ENCODE results near the gene HPCAL1.

DNA sequence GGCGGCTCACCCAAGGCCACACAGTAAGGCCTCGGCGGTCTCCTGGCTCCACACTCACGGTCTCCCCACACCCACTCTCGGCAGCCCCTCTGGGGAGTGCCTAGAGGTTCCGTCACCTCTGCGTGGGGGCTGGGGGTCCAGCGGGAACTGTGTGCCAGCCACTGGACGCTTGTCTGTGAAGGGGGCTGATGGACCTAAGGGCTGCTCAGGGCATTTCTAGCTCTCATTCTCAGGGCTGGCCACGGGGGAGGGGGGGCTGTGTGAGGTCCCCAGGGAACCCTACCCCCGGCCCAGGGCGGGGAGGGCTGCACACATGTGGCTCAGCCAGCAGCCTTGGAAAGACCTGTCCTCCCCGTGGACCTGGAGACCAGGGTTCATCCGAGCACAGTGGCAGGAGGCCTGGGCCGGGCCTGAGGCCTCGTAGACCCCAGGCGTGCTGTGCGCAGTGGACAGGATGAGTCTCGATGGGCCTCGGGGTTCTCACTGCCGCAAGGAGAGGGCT lies 172.6 kb downstream of the HPCAL1 start:
- TF ChIP-seq, protein P1, sequence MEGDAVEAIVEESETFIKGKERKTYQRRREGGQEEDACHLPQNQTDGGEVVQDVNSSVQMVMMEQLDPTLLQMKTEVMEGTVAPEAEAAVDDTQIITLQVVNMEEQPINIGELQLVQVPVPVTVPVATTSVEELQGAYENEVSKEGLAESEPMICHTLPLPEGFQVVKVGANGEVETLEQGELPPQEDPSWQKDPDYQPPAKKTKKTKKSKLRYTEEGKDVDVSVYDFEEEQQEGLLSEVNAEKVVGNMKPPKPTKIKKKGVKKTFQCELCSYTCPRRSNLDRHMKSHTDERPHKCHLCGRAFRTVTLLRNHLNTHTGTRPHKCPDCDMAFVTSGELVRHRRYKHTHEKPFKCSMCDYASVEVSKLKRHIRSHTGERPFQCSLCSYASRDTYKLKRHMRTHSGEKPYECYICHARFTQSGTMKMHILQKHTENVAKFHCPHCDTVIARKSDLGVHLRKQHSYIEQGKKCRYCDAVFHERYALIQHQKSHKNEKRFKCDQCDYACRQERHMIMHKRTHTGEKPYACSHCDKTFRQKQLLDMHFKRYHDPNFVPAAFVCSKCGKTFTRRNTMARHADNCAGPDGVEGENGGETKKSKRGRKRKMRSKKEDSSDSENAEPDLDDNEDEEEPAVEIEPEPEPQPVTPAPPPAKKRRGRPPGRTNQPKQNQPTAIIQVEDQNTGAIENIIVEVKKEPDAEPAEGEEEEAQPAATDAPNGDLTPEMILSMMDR (IDR thresholded peaks at IDR 0.05) = no peak
- no peak for TF ChIP-seq POLR2A (IDR thresholded peaks at IDR 0.05; ENCODE audit: low read depth)
- no peak for TF ChIP-seq EP300 (IDR thresholded peaks at IDR 0.05)
